Left ventricle myocardium inferior (tissue), 1 donor: ENCODE data around the gene SACM1L. TPM values are rescaled to one million over a fixed set of nuclear protein-coding genes. Genes with fewer than 3 reads are reported as not detected.

Source experiments
- DNase-seq: peaks from one replicate; pipeline ENCODE4 v3.0.0-alpha.2; 2020
- H3K27ac ChIP-seq: fragments of 200-600 bp; replicated peaks from 2 replicates; pipeline ENCODE4 v1.8.0; 2021
- H3K27me3 ChIP-seq: fragments of 200-600 bp; 2 replicates; pipeline ENCODE4 v1.8.0; 2021; ENCODE audit warnings: low read depth
- H3K36me3 ChIP-seq: fragments of 200-600 bp; 2 replicates; pipeline ENCODE4 v1.8.0; 2021
- H3K4me1 ChIP-seq: fragments of 200-600 bp; 2 replicates; pipeline ENCODE4 v1.8.0; 2021
- H3K4me3 ChIP-seq: fragments of 200-600 bp; 2 replicates; pipeline ENCODE4 v1.8.0; 2021; ENCODE audit warnings: mild to moderate bottlenecking, moderate library complexity
- H3K9me3 ChIP-seq: fragments of 200-600 bp; replicated peaks from 2 replicates; pipeline ENCODE4 v1.8.0; 2021
- CTCF ChIP-seq: fragments of 200-600 bp; IDR thresholded peaks from 2 replicates; pipeline ENCODE4 v1.8.0; 2021; ENCODE audit warnings: antibody characterized with exemption, mild to moderate bottlenecking, borderline replicate concordance
- intact Hi-C: fragments of 100-400 bp; cut with micrococcal nuclease; formaldehyde crosslinking; loops from one replicate; pipeline ENCODE4 v1.11.0; 2022
- total RNA-seq: library from RNA; stranded (reverse); fragmentation: NEBNext Ultra II Directional; extraction: Animal tissue kit (Norgen Biotek cat#: 25700); gene quantifications from one replicate; pipeline ENCODE4 v1.2.1, GENCODE V29; 2021
- donor health status: DM: no; HTN: yes; CAD: no; lungs with severe emphysema.

The SACM1L gene
- total RNA-seq, 1 donor from 2014 or later, result 20.9 TPM

GRCh38 chr3:45670436-45670835, 18.8 kb upstream of the SACM1L start:
- H3K36me3 ChIP-seq, result peaks cover 56% of the 10 kb centered on the region
- TF ChIP-seq CTCF, result no peak
- intact Hi-C loops, result no loop called here
- DNase-seq, result no peak
- H3K4me1 ChIP-seq, result peaks cover 68% of the 10 kb centered on the region
- no peaks in the 10 kb centered on the region for H3K27me3 ChIP-seq
- H3K27ac ChIP-seq, result peak overlapping the region; percentile 64
- H3K9me3 ChIP-seq, result no peaks in the 10 kb centered on the region
- H3K4me3 ChIP-seq, result no peak overlapping the region

GRCh38 chr3:45670991-45671390, 18.2 kb upstream of the SACM1L start:
- no peak for DNase-seq
- Histone ChIP-seq H3K9me3 (no peaks in the 10 kb centered on the region), H3K4me3 (no peak overlapping the region), H3K4me1 (peaks cover 68% of the 10 kb centered on the region), H3K27me3 (no peaks in the 10 kb centered on the region), H3K27ac (peak overlapping the region; percentile 64), H3K36me3 (peaks cover 53% of the 10 kb centered on the region)
- no peak for TF ChIP-seq CTCF
- intact Hi-C loops, result no loop called here

GRCh38 chr3:45673273-45673672, 15.9 kb upstream of the SACM1L start:
- H3K4me1 ChIP-seq, result peaks cover 68% of the 10 kb centered on the region
- no peak overlapping the region for H3K4me3 ChIP-seq
- H3K27me3 ChIP-seq, result no peaks in the 10 kb centered on the region
- H3K27ac ChIP-seq, result no peak overlapping the region
- no peaks in the 10 kb centered on the region for H3K9me3 ChIP-seq
- intact Hi-C loops, result no loop called here
- TF ChIP-seq CTCF, result no peak
- H3K36me3 ChIP-seq, result peaks cover 50% of the 10 kb centered on the region
- DNase-seq, result no peak

- Histone ChIP-seq H3K36me3 (peaks cover 45% of the 10 kb centered on the region), H3K27me3 (no peaks in the 10 kb centered on the region), H3K4me1 (peaks cover 53% of the 10 kb centered on the region), H3K4me3 (peak overlapping the region; percentile 12), H3K9me3 (no peaks in the 10 kb centered on the region), H3K27ac (peak overlapping the region; percentile 88)
- TF ChIP-seq CTCF, result no peak
- intact Hi-C loops, result no loop called here
- DNase-seq, result no peak
Observed at GRCh38 chr3:45676325-45677032, 12.7 kb upstream of the SACM1L start.

- no peak for DNase-seq
- Histone ChIP-seq H3K9me3 (no peaks in the 10 kb centered on the region), H3K27ac (peak overlapping the region; percentile 88), H3K4me3 (peak overlapping the region; percentile 12), H3K36me3 (peaks cover 44% of the 10 kb centered on the region), H3K27me3 (no peaks in the 10 kb centered on the region), H3K4me1 (peaks cover 51% of the 10 kb centered on the region)
- intact Hi-C loops, result no loop called here
- TF ChIP-seq CTCF, result no peak
Observed at GRCh38 chr3:45677033-45677446, 12.2 kb upstream of the SACM1L start.
